Peyer's patch (tissue), 4 donors: ENCODE data around the gene HADH.

Experiments used
- POLR2A ChIP-seq, 2 donors: fragments of 450-650 bp; IDR thresholded peaks; one replicate each; pipeline ENCODE4 v1.5.1; 2017; ENCODE audit warnings: antibody characterized with exemption in 2 of 2, mild to moderate bottlenecking in 2 of 2, moderate library complexity in 2 of 2
- TF ChIP-seq, protein P1 (sequence below), 6 experiments: fragments of 450-650 bp in 4 of 6; fragments of 200-600 bp in 2 of 6; sonication (generic) in 1 of 6; IDR thresholded peaks; one replicate each; pipeline ENCODE4 v1.5.1; 2017 to 2019; ENCODE audit warnings: antibody characterized with exemption in 6 of 6, mild to moderate bottlenecking in 3 of 6, moderate library complexity in 1 of 6

DNA sequence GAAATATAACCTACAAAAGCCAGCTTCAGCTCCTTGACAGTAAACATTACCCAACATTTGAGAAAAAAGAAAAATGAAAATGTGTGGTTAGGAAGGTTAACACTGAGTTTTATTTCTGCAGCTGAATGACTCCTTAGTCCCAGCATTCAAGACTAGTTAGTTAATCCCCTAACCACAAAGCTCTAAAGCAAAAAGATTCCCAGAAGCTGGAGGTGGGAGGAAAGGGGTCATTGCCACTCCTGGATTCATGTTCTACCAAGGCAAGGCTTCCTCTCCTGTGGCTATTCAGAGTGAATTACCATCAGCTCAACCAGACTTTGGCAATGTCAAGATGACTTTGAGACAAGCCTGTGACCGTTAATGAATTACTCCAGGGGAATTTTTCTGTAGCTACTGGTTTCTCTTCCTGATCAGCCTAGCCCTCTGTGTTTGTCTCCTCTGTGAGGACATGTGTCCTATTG lies 63.6 kb downstream of the HADH start:
- TF ChIP-seq POLR2A (IDR thresholded peaks at IDR 0.05), result no peak
- TF ChIP-seq, protein P1, sequence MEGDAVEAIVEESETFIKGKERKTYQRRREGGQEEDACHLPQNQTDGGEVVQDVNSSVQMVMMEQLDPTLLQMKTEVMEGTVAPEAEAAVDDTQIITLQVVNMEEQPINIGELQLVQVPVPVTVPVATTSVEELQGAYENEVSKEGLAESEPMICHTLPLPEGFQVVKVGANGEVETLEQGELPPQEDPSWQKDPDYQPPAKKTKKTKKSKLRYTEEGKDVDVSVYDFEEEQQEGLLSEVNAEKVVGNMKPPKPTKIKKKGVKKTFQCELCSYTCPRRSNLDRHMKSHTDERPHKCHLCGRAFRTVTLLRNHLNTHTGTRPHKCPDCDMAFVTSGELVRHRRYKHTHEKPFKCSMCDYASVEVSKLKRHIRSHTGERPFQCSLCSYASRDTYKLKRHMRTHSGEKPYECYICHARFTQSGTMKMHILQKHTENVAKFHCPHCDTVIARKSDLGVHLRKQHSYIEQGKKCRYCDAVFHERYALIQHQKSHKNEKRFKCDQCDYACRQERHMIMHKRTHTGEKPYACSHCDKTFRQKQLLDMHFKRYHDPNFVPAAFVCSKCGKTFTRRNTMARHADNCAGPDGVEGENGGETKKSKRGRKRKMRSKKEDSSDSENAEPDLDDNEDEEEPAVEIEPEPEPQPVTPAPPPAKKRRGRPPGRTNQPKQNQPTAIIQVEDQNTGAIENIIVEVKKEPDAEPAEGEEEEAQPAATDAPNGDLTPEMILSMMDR (IDR thresholded peaks at IDR 0.05), result no peak
